ENCODE data around the gene TGM2.

GRCh38 chr20:38108986-38109541, 56.0 kb downstream of the TGM2 start:
- TF ChIP-seq CTCF (IDR thresholded peaks at IDR 0.05) (no peak), POLR2A (IDR thresholded peaks at IDR 0.05) (no peak)

All from esophagus squamous epithelium (tissue), 4 donors.